H9 (cell line): ENCODE measurements around the gene MOB3C. TPM values are rescaled to one million over a fixed set of nuclear protein-coding genes. Genes with fewer than 3 reads are reported as not detected.

Experiments
- DNase-seq: peaks from one replicate; pipeline ENCODE4 v3.0.0-alpha.2; 2017
- H2AFZ ChIP-seq: one replicate; pipeline ENCODE4 v1.6.1; 2013; ENCODE audit warnings: mild to moderate bottlenecking, low read length, control low read depth, moderate library complexity
- H2AK5ac ChIP-seq: 2 replicates; pipeline ENCODE4 v1.6.1; 2013; ENCODE audit warnings: low read length, control low read depth, mixed read lengths; ENCODE audit not compliant: insufficient read length
- H2BK120ac ChIP-seq: one replicate; pipeline ENCODE4 v1.6.1; 2013; ENCODE audit warnings: low read depth, mild to moderate bottlenecking, low read length, control low read depth, inconsistent platforms; ENCODE audit not compliant: poor library complexity, severe bottlenecking
- H2BK12ac ChIP-seq: 2 replicates; pipeline ENCODE4 v1.6.1; 2013; ENCODE audit warnings: low read length, control low read depth, mixed read lengths, low read depth; ENCODE audit not compliant: insufficient read length
- H2BK15ac ChIP-seq: 2 replicates; pipeline ENCODE4 v1.6.1; 2013; ENCODE audit warnings: low read depth, low read length, control low read depth
- H2BK20ac ChIP-seq: one replicate; pipeline ENCODE4 v1.6.1; 2013; ENCODE audit warnings: low read depth, mild to moderate bottlenecking, low read length, control low read depth, inconsistent platforms; ENCODE audit not compliant: poor library complexity, severe bottlenecking
- H2BK5ac ChIP-seq: 2 replicates; pipeline ENCODE4 v1.6.1; 2013; ENCODE audit warnings: low read length, control low read depth, mixed read lengths; ENCODE audit not compliant: insufficient read length
- H3K14ac ChIP-seq: 2 replicates; pipeline ENCODE4 v1.6.1; 2013; ENCODE audit warnings: low read length, control low read depth; ENCODE audit not compliant: insufficient read depth
- H3K18ac ChIP-seq: 2 replicates; pipeline ENCODE4 v1.6.1; 2013; ENCODE audit warnings: low read depth, mild to moderate bottlenecking, mixed read lengths, low read length, control low read depth; ENCODE audit not compliant: insufficient read length
- H3K23ac ChIP-seq: 2 replicates; pipeline ENCODE4 v1.6.1; 2013; ENCODE audit warnings: low read length, control low read depth, mixed read lengths, low read depth; ENCODE audit not compliant: insufficient read length
- H3K23me2 ChIP-seq: 2 replicates; pipeline ENCODE4 v1.6.1; 2013; ENCODE audit warnings: low read depth, mild to moderate bottlenecking, mixed read lengths, low read length, control low read depth; ENCODE audit not compliant: insufficient read length, poor library complexity, severe bottlenecking
- H3K27ac ChIP-seq: 2 replicates; pipeline ENCODE4 v1.5.1; 2013; ENCODE audit warnings: low read length, control low read depth, mixed read lengths, low read depth; ENCODE audit not compliant: insufficient read length
- H3K27me3 ChIP-seq: 2 replicates; pipeline ENCODE4 v1.6.1; 2013; ENCODE audit warnings: low read length, control low read depth, inconsistent platforms; ENCODE audit not compliant: insufficient read depth
- H3K4ac ChIP-seq: 2 replicates; pipeline ENCODE4 v1.6.1; 2013; ENCODE audit warnings: low read depth, mild to moderate bottlenecking, control low read depth, inconsistent platforms, low read length, moderate library complexity
- H3K4me1 ChIP-seq: 2 replicates; pipeline ENCODE4 v1.6.1; 2013; ENCODE audit warnings: low read length, control low read depth, inconsistent platforms; ENCODE audit not compliant: insufficient read depth
- H3K4me2 ChIP-seq: 2 replicates; pipeline ENCODE4 v1.6.1; 2013; ENCODE audit warnings: low read length, control low read depth, mixed read lengths; ENCODE audit not compliant: insufficient read length, insufficient read depth
- H3K56ac ChIP-seq: 2 replicates; pipeline ENCODE4 v1.6.1; 2013; ENCODE audit warnings: low read depth, mild to moderate bottlenecking, mixed read lengths, low read length, control low read depth; ENCODE audit not compliant: insufficient read length
- H3K79me1 ChIP-seq: 2 replicates; pipeline ENCODE4 v1.6.1; 2013; ENCODE audit warnings: low read depth, mild to moderate bottlenecking, moderate library complexity, low read length, control low read depth, inconsistent platforms; ENCODE audit not compliant: insufficient read depth, poor library complexity, severe bottlenecking
- H3K79me2 ChIP-seq: 2 replicates; pipeline ENCODE4 v1.6.1; 2013; ENCODE audit warnings: low read length, control low read depth, inconsistent platforms; ENCODE audit not compliant: insufficient read depth
- H3K9ac ChIP-seq: 2 replicates; pipeline ENCODE4 v1.6.1; 2013; ENCODE audit warnings: low read length, control low read depth, mixed read lengths; ENCODE audit not compliant: insufficient read length; ENCODE audit errors: extremely low read depth
- H3K9me3 ChIP-seq: one replicate; pipeline ENCODE4 v1.6.1; 2013; ENCODE audit warnings: low read depth, low read length, inconsistent platforms; ENCODE audit not compliant: control insufficient read depth
- H3T11ph ChIP-seq: one replicate; pipeline ENCODE4 v1.6.1; 2013; ENCODE audit warnings: mild to moderate bottlenecking, low read length, control low read depth, inconsistent platforms
- H4K20me1 ChIP-seq: one replicate; pipeline ENCODE4 v1.6.1; 2013; ENCODE audit not compliant: control insufficient read depth, insufficient read length, insufficient read depth
- H4K5ac ChIP-seq: 2 replicates; pipeline ENCODE4 v1.6.1; 2013; ENCODE audit warnings: low read depth, mild to moderate bottlenecking, mixed read lengths, low read length, control low read depth; ENCODE audit not compliant: insufficient read length
- H4K8ac ChIP-seq: replicated peaks from 2 replicates; pipeline ENCODE4 v1.6.1; 2013; ENCODE audit warnings: low read length, control low read depth, mixed read lengths, low read depth; ENCODE audit not compliant: insufficient read length
- H4K91ac ChIP-seq: 2 replicates; pipeline ENCODE4 v1.6.1; 2013; ENCODE audit warnings: low read depth, mild to moderate bottlenecking, moderate library complexity, mixed read lengths, low read length, control low read depth; ENCODE audit not compliant: insufficient read length
- H3K27ac Mint-ChIP-seq, 3 experiments: 2 replicates in 2 of 3; 3 replicates in 1 of 3; pipeline ENCODE4 v1.8.0; 2020 to 2021; ENCODE audit warnings: mixed read lengths in 3 of 3, mild to moderate bottlenecking in 1 of 3, moderate library complexity in 1 of 3
- H3K27me3 Mint-ChIP-seq: 2 replicates; pipeline ENCODE4 v1.8.0; 2021; ENCODE audit warnings: low read depth, mild to moderate bottlenecking, moderate library complexity, mixed read lengths
- H3K36me3 Mint-ChIP-seq, 3 experiments: 2 replicates in 2 of 3; 3 replicates in 1 of 3; pipeline ENCODE4 v1.8.0; 2020 to 2021; ENCODE audit warnings: low read depth in 3 of 3, mixed read lengths in 3 of 3; ENCODE audit not compliant: insufficient read depth in 1 of 3
- H3K4me1 Mint-ChIP-seq, 2 experiments: 2 replicates each; pipeline ENCODE4 v1.8.0; 2020; ENCODE audit warnings: mixed read lengths in 2 of 2
- H3K4me3 Mint-ChIP-seq, 2 experiments: 2 replicates in 1 of 2; 3 replicates in 1 of 2; pipeline ENCODE4 v1.8.0; 2020 to 2021; ENCODE audit warnings: mild to moderate bottlenecking in 2 of 2, mixed read lengths in 2 of 2, moderate library complexity in 1 of 2
- H3K9me3 Mint-ChIP-seq, 2 experiments: 2 replicates in 1 of 2; 3 replicates in 1 of 2; pipeline ENCODE4 v1.8.0; 2020; ENCODE audit warnings: mild to moderate bottlenecking in 2 of 2, mixed read lengths in 2 of 2, moderate library complexity in 1 of 2
- WGBS: extraction: QIAGEN DNeasy Blood & Tissue Kit; methylation state at CpG from one replicate; pipeline ENCODE4 v1.1.7; 2013; ENCODE audit warnings: missing lambda C conversion rate, low lambda C conversion rate, mixed read lengths; ENCODE audit not compliant: insufficient read length; ENCODE audit errors: extremely low coverage; 5-methylcytosine and 5-hydroxymethylcytosine counted together
- total RNA-seq: library from RNA; stranded (reverse); gene quantifications from 2 replicates; pipeline ENCODE4 v1.2.1, GENCODE V29; 2021
- TF ChIP-seq, protein P1 (sequence below): fragments of 200-600 bp; sonication (generic); conservative IDR thresholded peaks from 3 replicates; pipeline ENCODE4 v1.8.0; 2021; ENCODE audit warnings: antibody characterized with exemption, mild to moderate bottlenecking

The MOB3C gene
- total RNA-seq, 1 experiment from 2014 or later = 3.2 TPM

GRCh38 chr1:46569116-46569515, 47.5 kb downstream of the MOB3C start:
- H3K36me3 Mint-ChIP-seq = peaks cover 0 to 3% (median 3%) of the 10 kb centered on the region in 3 experiments; a peak in 3 of 7 replicates

More at GRCh38 chr1:46569116-46569515, 47.5 kb downstream of the MOB3C start:
- H4K91ac ChIP-seq = no peak overlapping the region
- no peak overlapping the region for H2BK15ac ChIP-seq
- no peaks in the 10 kb centered on the region; the same call in 1 of the 2 replicates for H3K4me1 ChIP-seq
- peak overlapping the region in 2 of 3 experiments; percentile 38 to 88; a peak in 4 of 7 replicates for H3K27ac Mint-ChIP-seq
- no peak overlapping the region for H2BK120ac ChIP-seq
- H3K9ac ChIP-seq = no peak overlapping the region
- H3K9me3 Mint-ChIP-seq = no peaks in the 10 kb centered on the region
- H3K27me3 ChIP-seq = no peaks in the 10 kb centered on the region
- H3K56ac ChIP-seq = no peak overlapping the region
- no peak overlapping the region for H2BK12ac ChIP-seq
- no peaks in the 10 kb centered on the region for H4K20me1 ChIP-seq
- no peak overlapping the region for H2BK20ac ChIP-seq
- H3K4me2 ChIP-seq = no peak overlapping the region
- no peak overlapping the region for H2BK5ac ChIP-seq
- peaks cover 11 to 21% of the 10 kb centered on the region in 2 experiments for H3K4me1 Mint-ChIP-seq
- no peak overlapping the region for H4K8ac ChIP-seq
- H2AFZ ChIP-seq = no peak overlapping the region
- H3K79me2 ChIP-seq = no peaks in the 10 kb centered on the region
- H2AK5ac ChIP-seq = no peak overlapping the region
- H3K27me3 Mint-ChIP-seq = no peaks in the 10 kb centered on the region
- peak overlapping the region; percentile 43; the same call in 1 of the 2 replicates for H3K14ac ChIP-seq
- no peak for DNase-seq
- no peak overlapping the region for H3K23ac ChIP-seq
- WGBS = no CpG with 5 or more reads among the region's 4 CpGs
- H3K9me3 ChIP-seq = no peaks in the 10 kb centered on the region
- H4K5ac ChIP-seq = no peak overlapping the region
- H3K79me1 ChIP-seq = no peaks in the 10 kb centered on the region
- H3K4ac ChIP-seq = no peak overlapping the region
- H3T11ph ChIP-seq = no peak overlapping the region
- TF ChIP-seq, protein P1, sequence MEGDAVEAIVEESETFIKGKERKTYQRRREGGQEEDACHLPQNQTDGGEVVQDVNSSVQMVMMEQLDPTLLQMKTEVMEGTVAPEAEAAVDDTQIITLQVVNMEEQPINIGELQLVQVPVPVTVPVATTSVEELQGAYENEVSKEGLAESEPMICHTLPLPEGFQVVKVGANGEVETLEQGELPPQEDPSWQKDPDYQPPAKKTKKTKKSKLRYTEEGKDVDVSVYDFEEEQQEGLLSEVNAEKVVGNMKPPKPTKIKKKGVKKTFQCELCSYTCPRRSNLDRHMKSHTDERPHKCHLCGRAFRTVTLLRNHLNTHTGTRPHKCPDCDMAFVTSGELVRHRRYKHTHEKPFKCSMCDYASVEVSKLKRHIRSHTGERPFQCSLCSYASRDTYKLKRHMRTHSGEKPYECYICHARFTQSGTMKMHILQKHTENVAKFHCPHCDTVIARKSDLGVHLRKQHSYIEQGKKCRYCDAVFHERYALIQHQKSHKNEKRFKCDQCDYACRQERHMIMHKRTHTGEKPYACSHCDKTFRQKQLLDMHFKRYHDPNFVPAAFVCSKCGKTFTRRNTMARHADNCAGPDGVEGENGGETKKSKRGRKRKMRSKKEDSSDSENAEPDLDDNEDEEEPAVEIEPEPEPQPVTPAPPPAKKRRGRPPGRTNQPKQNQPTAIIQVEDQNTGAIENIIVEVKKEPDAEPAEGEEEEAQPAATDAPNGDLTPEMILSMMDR = no peak
- H3K18ac ChIP-seq = no peak overlapping the region
- no peak overlapping the region for H3K4me3 Mint-ChIP-seq
- no peak overlapping the region for H3K27ac ChIP-seq
- peaks cover 2% of the 10 kb centered on the region for H3K23me2 ChIP-seq
